Ectodermal cell (in vitro differentiated cells): Measurements from ENCODE around the gene CXCL6.

Experiments
- H3K27ac ChIP-seq: 2 replicates; pipeline ENCODE4 v1.7.0; 2013; ENCODE audit warnings: mild to moderate bottlenecking, low read depth, low read length; ENCODE audit not compliant: insufficient read depth, poor library complexity, severe bottlenecking
- H3K27me3 ChIP-seq: 2 replicates; pipeline ENCODE4 v1.7.0; 2013; ENCODE audit warnings: mild to moderate bottlenecking, low read length; ENCODE audit not compliant: insufficient read depth, control insufficient read depth, poor library complexity, severe bottlenecking
- H3K36me3 ChIP-seq: one replicate; pipeline ENCODE4 v1.7.0; 2013; ENCODE audit warnings: low read length; ENCODE audit not compliant: control insufficient read depth, insufficient read depth
- H3K4me1 ChIP-seq: one replicate; pipeline ENCODE4 v1.7.0; 2013; ENCODE audit warnings: low read length; ENCODE audit not compliant: control insufficient read depth, insufficient read depth
- H3K4me3 ChIP-seq: 2 replicates; pipeline ENCODE4 v1.7.0; 2013; ENCODE audit warnings: low read depth, low read length, control low read depth; ENCODE audit not compliant: insufficient read depth
- H3K9me3 ChIP-seq: 2 replicates; pipeline ENCODE4 v1.7.0; 2013; ENCODE audit warnings: mild to moderate bottlenecking, low read length, moderate library complexity; ENCODE audit not compliant: control insufficient read depth
- WGBS, 2 experiments: methylation state at CpG; one replicate each; pipeline ENCODE4 v1.1.7; 2013; ENCODE audit warnings: missing lambda C conversion rate in 2 of 2; 5-methylcytosine and 5-hydroxymethylcytosine counted together

CXCL6 gene

DNA sequence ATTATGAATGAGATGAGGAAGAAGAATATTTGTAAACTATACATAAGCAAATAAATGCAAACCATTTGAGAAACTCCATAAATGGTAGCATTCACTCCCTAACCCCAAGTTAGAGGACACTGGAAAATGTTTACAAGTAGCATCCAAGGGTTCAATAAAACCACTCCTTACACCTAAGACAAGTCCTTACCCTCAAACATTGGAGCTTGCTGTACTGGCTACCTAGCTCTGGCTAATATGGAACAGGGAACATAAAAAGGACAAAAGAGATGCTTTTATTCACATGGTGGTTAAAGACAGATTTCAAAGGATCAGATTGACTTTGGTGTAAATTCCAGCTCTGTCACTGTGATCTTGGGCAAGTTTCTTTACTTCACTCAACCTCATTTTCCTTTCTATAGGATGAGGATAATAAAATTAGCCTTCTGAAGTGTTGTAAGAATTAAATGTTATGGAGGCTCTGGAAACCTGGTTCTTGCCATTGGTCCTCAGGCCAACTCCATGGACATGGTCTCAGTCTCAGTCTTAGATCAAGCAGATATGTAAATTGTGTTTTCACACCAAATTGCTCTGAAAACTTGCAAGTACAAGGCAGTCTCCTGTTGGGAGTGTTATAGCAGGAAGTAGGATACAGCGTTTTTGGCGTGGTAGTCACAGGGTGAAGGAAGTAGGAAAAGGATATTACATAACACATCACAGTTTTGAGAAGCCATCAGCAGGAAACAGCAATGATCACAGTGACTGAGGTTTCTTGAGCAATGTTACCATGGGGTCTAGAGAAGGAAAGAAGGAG lies 36.0 kb downstream of the CXCL6 start:
- Histone ChIP-seq H3K27ac (no peak overlapping the region), H3K4me1 (no peaks in the 10 kb centered on the region), H3K9me3 (no peaks in the 10 kb centered on the region), H3K4me3 (no peak overlapping the region), H3K27me3 (peaks cover 28% of the 10 kb centered on the region), H3K36me3 (no peaks in the 10 kb centered on the region)
- whole genome bisulfite sequencing, 2 experiments: 82 to 100% methylated on average over 1 to 2 of the region's 2 CpGs

DNA sequence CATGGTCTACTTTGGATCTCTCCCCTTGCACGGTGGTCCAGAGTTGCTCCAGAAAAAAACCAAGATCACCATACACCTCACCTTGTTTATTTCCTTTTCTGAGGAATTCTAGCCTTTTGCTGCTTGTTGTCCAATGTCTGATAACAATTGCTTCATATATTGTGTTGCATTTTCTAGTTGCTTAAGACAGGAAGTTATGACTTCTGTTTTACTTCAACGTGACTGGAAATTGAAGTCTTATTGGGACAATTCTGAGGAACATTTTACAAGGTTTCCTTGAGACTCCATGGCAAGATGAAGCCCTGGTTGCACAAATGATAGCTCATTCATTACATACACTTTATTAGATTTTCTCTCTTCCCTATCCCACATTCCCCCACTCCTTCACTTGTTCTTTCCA lies 37.9 kb downstream of the CXCL6 start:
- H3K36me3 ChIP-seq: no peaks in the 10 kb centered on the region
- no peak overlapping the region for H3K4me3 ChIP-seq
- no peak overlapping the region for H3K27ac ChIP-seq
- WGBS, 2 experiments: 97 to 98% methylated on average over 2 of the region's 2 CpGs
- H3K4me1 ChIP-seq: no peaks in the 10 kb centered on the region
- peaks cover 14% of the 10 kb centered on the region for H3K27me3 ChIP-seq
- no peaks in the 10 kb centered on the region for H3K9me3 ChIP-seq

DNA sequence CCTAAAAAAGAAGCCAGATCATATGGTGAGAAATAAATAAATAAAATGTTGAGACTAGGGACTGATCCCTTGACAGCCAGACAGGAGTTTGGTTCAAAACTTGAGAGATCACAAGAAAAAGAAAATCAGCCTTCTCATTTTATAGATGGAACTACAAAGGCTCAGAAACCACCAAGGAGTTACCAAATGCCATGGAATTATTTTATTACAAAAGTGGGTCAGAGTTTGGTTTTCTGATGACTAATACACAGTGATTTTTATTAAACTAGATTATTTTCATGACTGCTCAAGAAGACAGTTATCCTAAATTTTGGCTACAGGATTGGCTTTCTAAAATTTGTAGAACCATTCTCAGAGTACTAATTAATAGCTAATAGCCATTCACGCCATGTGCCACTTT lies 38.9 kb downstream of the CXCL6 start:
- 77% methylated on average over 1 of the region's 1 CpG; no CpG with 5 or more reads in 1 of the 2 experiments for WGBS, 2 experiments

DNA sequence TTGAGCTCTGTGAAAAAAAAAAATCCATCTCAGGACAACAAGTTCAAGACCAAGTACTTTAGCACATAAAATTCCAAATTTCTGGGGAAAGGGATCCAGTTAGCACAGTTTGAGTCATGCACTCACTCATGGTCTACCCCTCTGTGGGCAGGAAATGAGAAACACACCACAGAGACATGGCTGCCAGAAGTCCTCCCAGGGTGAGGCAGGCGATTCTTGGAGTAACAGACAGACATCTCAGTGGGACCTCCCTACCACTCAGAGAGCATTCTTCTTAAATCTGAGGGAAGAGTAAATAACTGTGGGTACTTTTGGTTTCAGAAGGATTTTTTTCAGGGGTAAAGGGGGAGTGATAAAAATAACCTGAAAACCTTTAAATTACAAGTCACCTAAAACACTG lies 46.8 kb downstream of the CXCL6 start:
- no peaks in the 10 kb centered on the region for H3K9me3 ChIP-seq
- 83 to 89% methylated on average over 1 of the region's 1 CpG for WGBS, 2 experiments
- H3K27me3 ChIP-seq: no peaks in the 10 kb centered on the region
- H3K4me1 ChIP-seq: no peaks in the 10 kb centered on the region
- H3K27ac ChIP-seq: no peak overlapping the region
- no peaks in the 10 kb centered on the region for H3K36me3 ChIP-seq
- H3K4me3 ChIP-seq: no peak overlapping the region

More for the DNA sequence above, 38.9 kb downstream of the CXCL6 start:
- no peaks in the 10 kb centered on the region for H3K4me1 ChIP-seq
- no peaks in the 10 kb centered on the region for H3K36me3 ChIP-seq
- peaks cover 4% of the 10 kb centered on the region for H3K27me3 ChIP-seq
- no peak overlapping the region for H3K4me3 ChIP-seq
- H3K27ac ChIP-seq: no peak overlapping the region
- no peaks in the 10 kb centered on the region for H3K9me3 ChIP-seq

DNA sequence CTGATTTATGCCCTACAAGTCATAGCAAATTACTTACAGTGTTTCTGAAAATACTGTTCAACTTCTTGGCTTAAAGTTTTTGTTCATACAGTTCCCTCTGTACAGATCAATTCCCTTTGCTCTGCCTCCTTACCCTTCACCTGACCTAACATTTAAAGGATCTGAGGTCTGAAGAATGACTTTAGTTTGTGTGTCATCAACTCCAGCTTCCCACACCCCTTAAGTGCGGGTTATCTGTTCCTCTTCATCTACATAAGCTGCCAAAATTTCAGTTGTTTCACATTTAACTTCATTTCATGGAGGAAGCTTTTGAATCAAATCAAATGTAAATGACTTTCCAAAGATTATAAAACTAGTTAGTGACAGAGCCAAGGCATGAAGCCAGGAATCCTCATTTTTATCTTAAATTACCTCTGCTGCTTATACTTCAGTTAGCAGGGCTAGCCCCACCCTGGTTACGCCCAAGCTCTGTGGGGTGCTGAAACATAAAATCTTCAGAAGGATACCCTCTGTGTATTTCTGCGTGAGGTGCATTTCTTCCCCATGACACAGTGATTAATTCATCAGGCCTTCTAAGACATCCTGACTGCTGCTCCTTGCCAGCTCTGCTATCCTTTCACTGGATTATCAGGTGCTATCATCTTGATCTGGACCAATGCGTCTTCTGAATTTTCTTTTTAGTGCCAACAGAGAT lies 49.2 kb downstream of the CXCL6 start:
- WGBS, 2 experiments: 89 to 95% methylated on average over 4 of the region's 4 CpGs
- Histone ChIP-seq H3K4me1 (no peaks in the 10 kb centered on the region), H3K27ac (no peak overlapping the region), H3K4me3 (no peak overlapping the region), H3K9me3 (no peaks in the 10 kb centered on the region), H3K36me3 (no peaks in the 10 kb centered on the region), H3K27me3 (no peaks in the 10 kb centered on the region)
